LNCAP (cell line): Measurements from ENCODE around the gene TCTN3.

ENCODE experiments used
- CTCF ChIP-seq: fragments of 450-650 bp; IDR thresholded peaks from 2 replicates; pipeline ENCODE4 v1.5.1; 2017; ENCODE audit warnings: mild to moderate bottlenecking

The TCTN3 gene

GRCh38 chr10:95697429-95697828 lies 3.7 kb upstream of the TCTN3 start:
- TF ChIP-seq CTCF: no peak

GRCh38 chr10:95694665-95695064 lies 938 bp upstream of the TCTN3 start:
- TF ChIP-seq CTCF: no peak

GRCh38 chr10:95693071-95693667 lies 558 bp downstream of the TCTN3 start:
- TF ChIP-seq CTCF: no peak

GRCh38 chr10:95691281-95691680 lies 2.4 kb downstream of the TCTN3 start:
- no peak for TF ChIP-seq CTCF

- TF ChIP-seq CTCF: no peak
These were observed 5.1 kb downstream of the TCTN3 start for GRCh38 chr10:95688648-95689047.

- TF ChIP-seq CTCF: no peak
These were observed 9.8 kb downstream of the TCTN3 start for GRCh38 chr10:95683966-95684365.

GRCh38 chr10:95675403-95676116 lies 18.2 kb downstream of the TCTN3 start:
- TF ChIP-seq CTCF: no peak

GRCh38 chr10:95674643-95675042 lies 19.1 kb downstream of the TCTN3 start:
- no peak for TF ChIP-seq CTCF
